H1 (cell line): ENCODE results near the gene PLXDC2. TPM values are rescaled to one million over a fixed set of nuclear protein-coding genes. Genes with fewer than 3 reads are reported as not detected.

Experiments used
- CTCF ChIA-PET: fragments of 300-600 bp; sonication (Branson Sonifier 250); formaldehyde crosslinking; loops from one replicate; lab custom pipeline; 2021; ENCODE audit not compliant: partially characterized antibody; lab: Charles Lee
- POLR2A ChIA-PET: fragments of 300-600 bp; sonication (Branson Sonifier 250); formaldehyde crosslinking; loops from one replicate; lab custom pipeline; 2021; ENCODE audit warnings: inconsistent platforms; ENCODE audit not compliant: partially characterized antibody; lab: Charles Lee
- DNase-seq, 2 experiments: peaks; one replicate each; pipeline versions ENCODE4 v3.0.0 to v3.0.0-alpha.2; 2010 to 2022; ENCODE audit warnings: low spot score in 2 of 2, low read depth in 1 of 2, mixed read lengths in 1 of 2
- FAIRE-seq: peaks from 2 replicates; lab custom pipeline; 2011; peaks lifted over from hg19 to GRCh38; lab: Jason Lieb, UNC
- H2AFZ ChIP-seq: 2 replicates; pipeline ENCODE4 v1.8.1; 2012; ENCODE audit warnings: low read length, inconsistent platforms
- H2AK5ac ChIP-seq: 2 replicates; pipeline ENCODE4 v1.6.1; 2013; ENCODE audit warnings: low read depth, low read length
- H2BK120ac ChIP-seq: replicated peaks from 2 replicates; pipeline ENCODE3; 2013; ENCODE audit warnings: low read depth, low read length, inconsistent platforms
- H2BK12ac ChIP-seq: 2 replicates; pipeline ENCODE4 v1.6.1; 2013; ENCODE audit warnings: low read depth, low read length
- H2BK15ac ChIP-seq: 2 replicates; pipeline ENCODE4 v1.6.1; 2013; ENCODE audit warnings: low read length
- H2BK20ac ChIP-seq: 2 replicates; pipeline ENCODE4 v1.6.1; 2013; ENCODE audit warnings: low read length
- H2BK5ac ChIP-seq: 2 replicates; pipeline ENCODE4 v1.6.1; 2013; ENCODE audit warnings: low read depth, low read length
- H3K14ac ChIP-seq: 2 replicates; pipeline ENCODE4 v1.6.1; 2013; ENCODE audit warnings: inconsistent platforms; ENCODE audit not compliant: insufficient read length
- H3K18ac ChIP-seq: 2 replicates; pipeline ENCODE4 v1.6.1; 2013; ENCODE audit warnings: low read length; ENCODE audit errors: extremely low read depth
- H3K23ac ChIP-seq: 2 replicates; pipeline ENCODE4 v1.6.1; 2013; ENCODE audit warnings: inconsistent platforms; ENCODE audit not compliant: insufficient read length
- H3K23me2 ChIP-seq: 2 replicates; pipeline ENCODE4 v1.6.1; 2013; ENCODE audit warnings: low read depth, low read length
- H3K27ac ChIP-seq: 2 replicates; pipeline ENCODE4 v1.6.1; 2011; ENCODE audit warnings: low read depth, low read length, inconsistent platforms
- H3K27me3 ChIP-seq, 4 experiments: replicated peaks in 1 of 4; 1 replicate in 1 of 4; 2 replicates in 3 of 4; pipeline versions ENCODE4 v1.6.1 to v1.8.1; 2011 to 2013; ENCODE audit warnings: low read length in 3 of 4, mild to moderate bottlenecking in 3 of 4, inconsistent platforms in 2 of 4, mixed read lengths in 2 of 4, moderate library complexity in 1 of 4; ENCODE audit not compliant: control insufficient read depth in 3 of 4, insufficient read depth in 3 of 4; ENCODE audit errors: extremely low read depth in 1 of 4
- H3K36me3 ChIP-seq, 4 experiments: 2 replicates each; pipeline versions ENCODE4 v1.6.1 to v1.8.1; 2011 to 2013; ENCODE audit warnings: mild to moderate bottlenecking in 4 of 4, low read length in 3 of 4, moderate library complexity in 2 of 4, control low read depth in 1 of 4, inconsistent platforms in 1 of 4; ENCODE audit not compliant: insufficient read depth in 4 of 4, control insufficient read depth in 2 of 4
- H3K4ac ChIP-seq: replicated peaks from 2 replicates; pipeline ENCODE3; 2013; ENCODE audit warnings: low read length, low read depth, mixed read lengths, inconsistent platforms; ENCODE audit not compliant: insufficient read length
- H3K4me1 ChIP-seq, 4 experiments: replicated peaks in 1 of 4; 1 replicate in 1 of 4; 2 replicates in 3 of 4; pipeline versions ENCODE4 v1.6.1 to v1.8.1; 2011 to 2013; ENCODE audit warnings: low read length in 3 of 4, inconsistent platforms in 2 of 4, mixed read lengths in 1 of 4; ENCODE audit not compliant: insufficient read depth in 4 of 4, control insufficient read depth in 3 of 4
- H3K4me2 ChIP-seq, 2 experiments: 2 replicates each; pipeline versions ENCODE4 v1.6.1 to v1.8.1; 2011 to 2013; ENCODE audit warnings: low read depth in 2 of 2, low read length in 2 of 2, control low read depth in 1 of 2, inconsistent platforms in 1 of 2, mild to moderate bottlenecking in 1 of 2; ENCODE audit not compliant: insufficient read depth in 1 of 2
- H3K4me3 ChIP-seq, 4 experiments: fragments of 200-600, 300-600 bp in 1 of 4; sonication (generic), shearing (Covaris generic), sonication (Bioruptor Twin) in 1 of 4; 2 replicates each; pipeline versions ENCODE4 v1.5.1 to v1.8.1; 2011 to 2016; ENCODE audit warnings: low read length in 4 of 4, low read depth in 3 of 4, control low read depth in 2 of 4, inconsistent platforms in 2 of 4, mild to moderate bottlenecking in 2 of 4, mixed read lengths in 1 of 4, moderate library complexity in 1 of 4; ENCODE audit not compliant: insufficient read depth in 2 of 4; ENCODE audit errors: extremely low read depth in 1 of 4
- H3K56ac ChIP-seq: replicated peaks from 2 replicates; pipeline ENCODE3; 2013; ENCODE audit warnings: low read depth, mild to moderate bottlenecking, mixed read lengths, low read length, inconsistent platforms; ENCODE audit not compliant: insufficient read length
- H3K79me1 ChIP-seq: 2 replicates; pipeline ENCODE4 v1.6.1; 2013; ENCODE audit warnings: low read depth, low read length, control low read depth
- H3K79me2 ChIP-seq, 2 experiments: 2 replicates each; pipeline versions ENCODE4 v1.6.1 to v1.8.1; 2012 to 2013; ENCODE audit warnings: low read length in 2 of 2, mild to moderate bottlenecking in 2 of 2, inconsistent platforms in 1 of 2; ENCODE audit not compliant: insufficient read depth in 2 of 2, control insufficient read depth in 1 of 2
- H3K9ac ChIP-seq, 4 experiments: replicated peaks in 1 of 4; 1 replicate in 1 of 4; 2 replicates in 3 of 4; pipeline versions ENCODE4 v1.6.1 to v1.8.1; 2011 to 2013; ENCODE audit warnings: low read depth in 3 of 4, low read length in 3 of 4, control low read depth in 2 of 4, mild to moderate bottlenecking in 2 of 4, moderate library complexity in 2 of 4, inconsistent platforms in 1 of 4; ENCODE audit errors: extremely low read depth in 1 of 4
- H3K9me3 ChIP-seq, 2 experiments: 2 replicates each; pipeline versions ENCODE4 v1.6.1 to v1.8.1; 2012 to 2013; ENCODE audit warnings: mild to moderate bottlenecking in 2 of 2, moderate library complexity in 2 of 2, control low read depth in 1 of 2, inconsistent platforms in 1 of 2, low read depth in 1 of 2, low read length in 1 of 2, mixed read lengths in 1 of 2; ENCODE audit not compliant: insufficient read depth in 2 of 2
- H4K20me1 ChIP-seq, 2 experiments: replicated peaks in 1 of 2; 2 replicates each; pipeline versions ENCODE3 to v1.8.1; 2011 to 2013; ENCODE audit warnings: inconsistent platforms in 2 of 2, low read length in 2 of 2, mild to moderate bottlenecking in 1 of 2; ENCODE audit not compliant: insufficient read depth in 2 of 2, control insufficient read depth in 1 of 2
- H4K5ac ChIP-seq: 2 replicates; pipeline ENCODE4 v1.6.1; 2013; ENCODE audit warnings: low read length, low read depth, mixed read lengths, inconsistent platforms; ENCODE audit not compliant: insufficient read length
- H4K8ac ChIP-seq: 2 replicates; pipeline ENCODE4 v1.8.0; 2013; ENCODE audit warnings: mild to moderate bottlenecking, moderate library complexity, low read length, inconsistent platforms; ENCODE audit not compliant: insufficient read depth; ENCODE audit errors: extremely low read depth
- H4K91ac ChIP-seq: replicated peaks from 2 replicates; pipeline ENCODE3; 2013; ENCODE audit warnings: low read length, mixed read lengths, inconsistent platforms; ENCODE audit not compliant: insufficient read length
- BACH1 ChIP-seq: IDR thresholded peaks from 2 replicates; pipeline ENCODE4 v1.6.1; 2012; ENCODE audit warnings: low read length, improper control_type of control experiment
- BCL11A ChIP-seq, 2 experiments: IDR thresholded peaks; one replicate each; pipeline ENCODE4 v1.6.1; 2011; ENCODE audit warnings: low read depth in 2 of 2, low read length in 2 of 2, mild to moderate bottlenecking in 2 of 2
- EZH2 ChIP-seq: fragments of 200-600 bp; sonication (generic); IDR thresholded peaks from 2 replicates; pipeline ENCODE4 v1.7.1; 2012; ENCODE audit warnings: low read depth, mild to moderate bottlenecking, moderate library complexity, low read length, inconsistent platforms; ENCODE audit not compliant: severe bottlenecking
- POU5F1 ChIP-seq: IDR thresholded peaks from 2 replicates; pipeline ENCODE4 v1.6.1; 2011; ENCODE audit warnings: low read depth, mild to moderate bottlenecking, low read length, moderate library complexity
- RXRA ChIP-seq: IDR thresholded peaks from 2 replicates; pipeline ENCODE4 v1.6.1; 2011; ENCODE audit warnings: low read depth, mild to moderate bottlenecking, low read length, moderate library complexity; ENCODE audit not compliant: insufficient read depth
- WGBS, 2 experiments: shearing (Covaris generic) in 1 of 2; methylation state at CpG; one replicate each; pipeline versions ENCODE4 v1.1.6 to v1.1.7; 2013 to 2015; ENCODE audit warnings: low lambda C conversion rate in 2 of 2, mixed read lengths in 2 of 2, inconsistent platforms in 1 of 2, low coverage in 1 of 2, missing lambda C conversion rate in 1 of 2; ENCODE audit not compliant: insufficient replicate concordance in 2 of 2, insufficient coverage in 1 of 2, insufficient read length in 1 of 2; ENCODE audit errors: extremely low coverage in 1 of 2, missing lambda C conversion rate in 1 of 2; 5-methylcytosine and 5-hydroxymethylcytosine counted together
- polyA plus RNA-seq, 7 experiments: library from polyadenylated mRNA; depleted of rRNA in 3 of 7; stranded (reverse) in 5 of 7; unstranded in 2 of 7; fragments of >200 nt in 5 of 7; fragments of 200-250 nt in 2 of 7; gene quantifications; 1 replicate in 5 of 7; 2 replicates in 1 of 7; 4 replicates in 1 of 7; pipeline versions ENCODE4 v1.2.1 to v1.2.3, GENCODE V29; 2011 to 2013; ENCODE audit warnings: missing spikeins in 2 of 7, mixed read lengths in 2 of 7
- total RNA-seq: library from RNA; stranded (reverse); fragmentation: NEBNext Ultra II Directional; extraction: Animal tissue kit (Norgen Biotek cat#: 25700); gene quantifications from 2 replicates; pipeline ENCODE4 v1.2.1, GENCODE V29; 2021

PLXDC2 gene
- total and polyA plus RNA-seq, 2 of the 8 experiments (the other 6 are each of a cell fraction or from before 2014, with no cell fraction given), result 23.0 to 40.5 TPM

GRCh38 chr10:19998482-19998881 lies 182.2 kb downstream of the PLXDC2 start:
- H2BK120ac ChIP-seq, result no peak overlapping the region
- WGBS, 2 experiments, result 85% methylated on average over 2 of the region's 2 CpGs; no CpG with 5 or more reads in 1 of the 2 experiments
- FAIRE-seq (peak; percentile 66), DNase-seq (no peak)
- H3K27me3 ChIP-seq, result no peaks in the 10 kb centered on the region
- no peaks in the 10 kb centered on the region for H4K20me1 ChIP-seq
- CTCF ChIA-PET, result interaction anchor here (0.6 kb wide), 1 partner anchor 1847 kb away, joined by 3 read pairs; no protein-coding TSS in a partner anchor
- no peak overlapping the region for H2BK15ac ChIP-seq
- no peaks in the 10 kb centered on the region; the same call in 1 of the 2 replicates for H3K79me1 ChIP-seq
- no peaks in the 10 kb centered on the region for H3K23me2 ChIP-seq
- H3K14ac ChIP-seq, result no peak overlapping the region
- no peak overlapping the region for H3K4me3 ChIP-seq
- H3K56ac ChIP-seq, result no peak overlapping the region
- H2BK20ac ChIP-seq, result no peak overlapping the region
- no peak overlapping the region for H3K18ac ChIP-seq
- H3K36me3 ChIP-seq, result peaks cover 3 to 10% (median 6%) of the 10 kb centered on the region in 4 experiments; a peak in 5 of 8 replicates
- no peak overlapping the region for H3K4ac ChIP-seq
- peaks cover 0 to 3% (median 0%) of the 10 kb centered on the region in 4 experiments; a peak in 1 of 7 replicates for H3K4me1 ChIP-seq
- H4K8ac ChIP-seq, result no peak overlapping the region
- H2BK12ac ChIP-seq, result no peak overlapping the region
- H3K27ac ChIP-seq, result no peak overlapping the region
- no peak overlapping the region for H2AFZ ChIP-seq
- no peak overlapping the region for H4K5ac ChIP-seq
- H2BK5ac ChIP-seq, result no peak overlapping the region
- no peak overlapping the region for H3K23ac ChIP-seq
- H3K79me2 ChIP-seq, result peaks cover 0 to 44% of the 10 kb centered on the region in 2 experiments; a peak in 2 of 4 replicates
- H3K9ac ChIP-seq, result peak overlapping the region in 1 of 4 experiments; percentile 8; a peak in 1 of 7 replicates
- POLR2A ChIA-PET, result interaction anchor here (0.7 to 1.1 kb wide), 3 partner anchors 14 to 308 kb away, joined by 3 read pairs; no protein-coding TSS in a partner anchor
- no peak overlapping the region for H4K91ac ChIP-seq
- no peak overlapping the region for H2AK5ac ChIP-seq
- H3K4me2 ChIP-seq, result no peak overlapping the region
- no peaks in the 10 kb centered on the region for H3K9me3 ChIP-seq
- TF ChIP-seq BCL11A (IDR thresholded peaks at IDR 0.05; ENCODE audit: low read depth in 2 of 2, low read length in 2 of 2) (no peak), RXRA (no peak), BACH1 (no peak), POU5F1 (no peak), EZH2 (no peak)
